HFFc6 (cell line): ENCODE results near the gene MXI1. TPM values are rescaled to one million over a fixed set of nuclear protein-coding genes. Genes with fewer than 3 reads are reported as not detected.
A peak's percentile ranks its signal among the peaks of the same experiment; 100 is the strongest.
"Not testable (repeated sequence)": the region's sequence is repeated elsewhere in the genome, so short reads cannot be mapped to it uniquely, and the experiment has no call there.

Experiments
- DNase-seq: peaks from one replicate; pipeline ENCODE4 v3.0.0-alpha.2; 2018
- H3K27ac Mint-ChIP-seq: 2 replicates; pipeline ENCODE4 v1.8.0; 2020; ENCODE audit warnings: mild to moderate bottlenecking, mixed read lengths
- H3K27me3 Mint-ChIP-seq: 2 replicates; pipeline ENCODE4 v1.8.0; 2021; ENCODE audit warnings: mild to moderate bottlenecking, moderate library complexity, mixed read lengths; ENCODE audit not compliant: insufficient read depth
- H3K36me3 Mint-ChIP-seq: 2 replicates; pipeline ENCODE4 v1.8.0; 2021; ENCODE audit warnings: low read depth, mixed read lengths
- H3K4me1 Mint-ChIP-seq: 2 replicates; pipeline ENCODE4 v1.8.0; 2020; ENCODE audit warnings: low read depth, mixed read lengths
- H3K4me3 Mint-ChIP-seq: 2 replicates; pipeline ENCODE4 v1.8.0; 2020; ENCODE audit warnings: mild to moderate bottlenecking, moderate library complexity, mixed read lengths
- H3K9me3 Mint-ChIP-seq: 2 replicates; pipeline ENCODE4 v1.8.0; 2020; ENCODE audit warnings: mild to moderate bottlenecking, mixed read lengths
- CTCF ChIP-seq: fragments of 200-600 bp; sonication (generic); IDR thresholded peaks from 2 replicates; pipeline ENCODE4 v1.5.0; 2021; ENCODE audit warnings: antibody characterized with exemption, mild to moderate bottlenecking
- total RNA-seq, 6 experiments: library from RNA; stranded (reverse); fragmentation: NEBNext Ultra II Directional; extraction: Animal tissue kit (Norgen Biotek cat#: 25700); gene quantifications; 2 replicates in 1 of 6; 3 replicates in 5 of 6; pipeline ENCODE4 v1.2.3, GENCODE V29; 2021

Gene MXI1
- total RNA-seq, 6 experiments from 2014 or later = 5.2 to 11.2 (median 6.2) TPM

GRCh38 chr10:110327262-110327914, 120.0 kb downstream of the MXI1 start:
- no peaks in the 10 kb centered on the region; the same call in 1 of the 2 replicates for H3K27me3 Mint-ChIP-seq
- no peak for TF ChIP-seq CTCF
- H3K36me3 Mint-ChIP-seq = peaks cover 26% of the 10 kb centered on the region
- H3K9me3 Mint-ChIP-seq = peaks cover 29% of the 10 kb centered on the region
- peak overlapping the region; percentile 68 for H3K4me3 Mint-ChIP-seq
- H3K4me1 Mint-ChIP-seq = peaks cover 65% of the 10 kb centered on the region
- DNase-seq = no peak
- H3K27ac Mint-ChIP-seq = peak overlapping the region; percentile 86

- DNase-seq = no peak
- Mint-ChIP-seq H3K27me3 (no peaks in the 10 kb centered on the region), H3K4me3 (no peak overlapping the region), H3K27ac (no peak overlapping the region), H3K4me1 (peaks cover 40% of the 10 kb centered on the region), H3K36me3 (peaks cover 26% of the 10 kb centered on the region), H3K9me3 (peaks cover 31% of the 10 kb centered on the region)
- TF ChIP-seq CTCF = no peak
These were observed 123.3 kb downstream of the MXI1 start for GRCh38 chr10:110330675-110331074.

- H3K9me3 Mint-ChIP-seq = peaks cover 27% of the 10 kb centered on the region
- H3K36me3 Mint-ChIP-seq = peaks cover 26% of the 10 kb centered on the region
These were observed 123.9 kb downstream of the MXI1 start for GRCh38 chr10:110331226-110331795.

GRCh38 chr10:110334061-110334656, 126.8 kb downstream of the MXI1 start:
- Mint-ChIP-seq H3K27me3 (no peaks in the 10 kb centered on the region), H3K4me1 (peaks cover 41% of the 10 kb centered on the region), H3K27ac (no peak overlapping the region), H3K36me3 (peaks cover 26% of the 10 kb centered on the region), H3K4me3 (no peak overlapping the region), H3K9me3 (peaks cover 27% of the 10 kb centered on the region)
- no peak for DNase-seq
- no peak for TF ChIP-seq CTCF

More at GRCh38 chr10:110331226-110331795, 123.9 kb downstream of the MXI1 start:
- not testable (repeated sequence) for DNase-seq, H3K27ac Mint-ChIP-seq, H3K27me3 Mint-ChIP-seq, H3K4me3 Mint-ChIP-seq
- peaks cover 40% of the 10 kb centered on the region for H3K4me1 Mint-ChIP-seq

GRCh38 chr10:110335314-110336064, 128.1 kb downstream of the MXI1 start:
- peak overlapping the region; percentile 78 for H3K4me3 Mint-ChIP-seq
- H3K9me3 Mint-ChIP-seq = peaks cover 14% of the 10 kb centered on the region
- no peak for TF ChIP-seq CTCF
- peak overlapping the region; percentile 85 for H3K27ac Mint-ChIP-seq
- H3K36me3 Mint-ChIP-seq = peaks cover 14% of the 10 kb centered on the region
- no peak for DNase-seq
- H3K27me3 Mint-ChIP-seq = no peaks in the 10 kb centered on the region
- H3K4me1 Mint-ChIP-seq = peaks cover 48% of the 10 kb centered on the region
